HepG2 (cell line): ENCODE data around the gene AARSD1. TPM values are rescaled to one million over a fixed set of nuclear protein-coding genes. Genes with fewer than 3 reads are reported as not detected.

Experiments
- ATAC-seq: fragments of 200-7000 bp; cut with Tn5 transposase; 3 replicates; pipeline ENCODE4 v1.9.1; 2020; ENCODE audit warnings: mild to moderate bottlenecking, moderate library complexity
- BruUV-seq: library from RNA; stranded (reverse); fragments of 400-500 nt; replicated peaks from 2 replicates; lab custom pipeline; 2021; lab: Mats Ljungman, UMichigan
- CTCF ChIA-PET: fragments of 300-600 bp; formaldehyde crosslinking; extraction: SDS; loops from one replicate; lab custom pipeline; 2021; ENCODE audit warnings: low total read pairs, inconsistent platforms, low intra/inter-chr PET ratio; lab: Yijun Ruan, JAX
- POLR2A ChIA-PET: fragments of 350-600 bp; sonication (Branson Sonifier 250); formaldehyde crosslinking; loops from one replicate; lab custom pipeline; 2020; ENCODE audit warnings: antibody characterized with exemption, inconsistent platforms; lab: Yijun Ruan, JAX
- DNase-seq: peaks from one replicate; pipeline ENCODE4 v3.0.0-alpha.2; 2015; ENCODE audit warnings: low spot score
- FAIRE-seq: peaks from 3 replicates; lab custom pipeline; 2011; peaks lifted over from hg19 to GRCh38; lab: Jason Lieb, UNC
- H2AFZ ChIP-seq: one replicate; pipeline ENCODE4 v1.6.1; 2011; ENCODE audit warnings: low read length, inconsistent platforms
- H3K27ac ChIP-seq: fragments of 300-600 bp; 3 replicates; pipeline ENCODE4 v1.8.0; 2011; ENCODE audit warnings: mixed run types, mild to moderate bottlenecking, mixed read lengths, low read length, inconsistent platforms; ENCODE audit not compliant: insufficient read depth; ENCODE audit errors: extremely low read length
- H3K27me3 ChIP-seq, 2 experiments: fragments of 200-600 bp in 1 of 2; 2 replicates in 1 of 2; 3 replicates in 1 of 2; pipeline versions ENCODE4 v1.6.0 to v1.8.0; 2011; ENCODE audit warnings: low read length in 2 of 2, mild to moderate bottlenecking in 2 of 2, moderate library complexity in 2 of 2, inconsistent platforms in 1 of 2; ENCODE audit not compliant: insufficient read depth in 2 of 2, control insufficient read depth in 1 of 2
- H3K36me3 ChIP-seq, 2 experiments: fragments of 200-600 bp in 1 of 2; replicated peaks in 1 of 2; 2 replicates in 1 of 2; 3 replicates in 1 of 2; pipeline versions ENCODE4 v1.5.1 to v1.8.0; 2011; ENCODE audit warnings: low read length in 2 of 2, inconsistent platforms in 1 of 2; ENCODE audit not compliant: insufficient read depth in 2 of 2, control insufficient read depth in 1 of 2
- H3K4me1 ChIP-seq: 2 replicates; pipeline ENCODE4 v1.5.1; 2012; ENCODE audit warnings: low read length, inconsistent platforms; ENCODE audit not compliant: insufficient read depth
- H3K4me2 ChIP-seq: 2 replicates; pipeline ENCODE4 v1.6.0; 2011; ENCODE audit warnings: low read depth, low read length, inconsistent platforms
- H3K4me3 ChIP-seq, 3 experiments: fragments of 200-600 bp in 1 of 3; sonication (generic), shearing (Covaris generic) in 1 of 3; replicated peaks in 1 of 3; 2 replicates each; pipeline ENCODE4 v1.5.1; 2011 to 2016; ENCODE audit warnings: low read length in 3 of 3, inconsistent platforms in 2 of 3, low read depth in 2 of 3, mild to moderate bottlenecking in 2 of 3, control low read depth in 1 of 3, mixed read lengths in 1 of 3; ENCODE audit not compliant: insufficient read depth in 1 of 3
- H3K79me2 ChIP-seq: one replicate; pipeline ENCODE4 v1.6.1; 2011; ENCODE audit warnings: low read length, inconsistent platforms; ENCODE audit not compliant: insufficient read depth
- H3K9ac ChIP-seq: 2 replicates; pipeline ENCODE4 v1.6.0; 2011; ENCODE audit warnings: mild to moderate bottlenecking, low read depth, low read length, inconsistent platforms; ENCODE audit not compliant: insufficient read depth
- H3K9me3 ChIP-seq: 2 replicates; pipeline ENCODE4 v1.5.1; 2012; ENCODE audit warnings: mild to moderate bottlenecking, low read length
- H4K20me1 ChIP-seq: 2 replicates; pipeline ENCODE4 v1.6.0; 2011; ENCODE audit warnings: inconsistent platforms, mild to moderate bottlenecking, low read length, moderate library complexity; ENCODE audit not compliant: insufficient read depth
- MAFF ChIP-seq: IDR thresholded peaks from 2 replicates; pipeline ENCODE4 v1.6.1; 2011; ENCODE audit warnings: low read depth, low read length, improper control_type of control experiment
- MAFK ChIP-seq, 2 experiments: IDR thresholded peaks in 1 of 2; conservative IDR thresholded peaks in 1 of 2; 2 replicates each; pipeline ENCODE4 v1.6.1; 2011; ENCODE audit warnings: improper control_type of control experiment in 2 of 2, low read length in 2 of 2
- MTA1 ChIP-seq: sonication (generic); formaldehyde crosslinking; IDR thresholded peaks from 2 replicates; pipeline ENCODE4 v1.4.0; 2020; ENCODE audit warnings: missing genetic modification reagents, mild to moderate bottlenecking, borderline replicate concordance
- NFE2L2 ChIP-seq: fragments of 150-350 bp; IDR thresholded peaks from 2 replicates; pipeline ENCODE4 v1.6.1; 2014; ENCODE audit warnings: low read length
- RFX1 ChIP-seq: fragments of 450-650 bp; IDR thresholded peaks from 2 replicates; pipeline ENCODE4 v1.6.1; 2017
- RFXAP ChIP-seq: sonication (generic); formaldehyde crosslinking; IDR thresholded peaks from 2 replicates; pipeline ENCODE4 v1.4.0; 2020; ENCODE audit warnings: missing genetic modification reagents, borderline replicate concordance
- SAP130 ChIP-seq: IDR thresholded peaks from 2 replicates; pipeline ENCODE4 v1.6.1; 2016; ENCODE audit warnings: low read depth
- SOX6 ChIP-seq, 2 experiments: fragments of 450-650 bp in 1 of 2; sonication (generic) in 1 of 2; formaldehyde crosslinking in 1 of 2; IDR thresholded peaks; 2 replicates each; pipeline versions ENCODE4 v1.4.0 to v1.6.1; 2017 to 2020; ENCODE audit warnings: antibody characterized with exemption in 1 of 2, mild to moderate bottlenecking in 1 of 2, missing genetic modification reagents in 1 of 2
- SYNCRIP ChIP-seq: fragments of 200-400 bp; formaldehyde crosslinking; IDR thresholded peaks from 2 replicates; pipeline ENCODE4 v1.6.1; 2018; ENCODE audit warnings: mild to moderate bottlenecking, low read depth, low read length; ENCODE audit not compliant: insufficient read depth
- ZNF552 ChIP-seq: sonication (generic); formaldehyde crosslinking; IDR thresholded peaks from 2 replicates; pipeline ENCODE4 v1.9.0; 2022; ENCODE audit warnings: missing genetic modification reagents, mild to moderate bottlenecking, borderline replicate concordance
- WGBS: methylation state at CpG from one replicate; pipeline ENCODE4 v1.1.6; 2017; ENCODE audit warnings: low lambda C conversion rate; 5-methylcytosine and 5-hydroxymethylcytosine counted together
- in situ Hi-C: cut with HindIII; loops from 2 replicates; pipeline ENCODE4 v1.10.0; 2017; ENCODE audit warnings: low pct_unique_long_range_greater_than_20kb; ENCODE audit not compliant: extremely low pct_ligation_motif_present
- intact Hi-C: fragments of 100-400 bp; cut with micrococcal nuclease; formaldehyde crosslinking; loops from one replicate; pipeline ENCODE4 v1.10.0; 2022; ENCODE audit not compliant: unreplicated experiment
- polyA plus RNA-seq, 8 experiments: library from polyadenylated mRNA; depleted of rRNA in 3 of 8; stranded (reverse) in 7 of 8; unstranded in 1 of 8; fragments of >200 nt; fragmentation: Illumina TruSeq in 4 of 8; extraction: Trizol in 4 of 8; gene quantifications; 2 replicates each; pipeline versions ENCODE4 v1.2.1 to v1.2.3, GENCODE V29; 2011 to 2016; ENCODE audit warnings: low read depth in 4 of 8, missing spikeins in 1 of 8, mixed read lengths in 1 of 8; ENCODE audit not compliant: insufficient read depth in 1 of 8
- total RNA-seq, 5 experiments: library from RNA; depleted of rRNA; stranded (reverse); fragments of >200 nt; fragmentation: Illumina TruSeq; extraction: Trizol; gene quantifications; 2 replicates each; pipeline ENCODE4 v1.2.3, GENCODE V29; 2016; ENCODE audit warnings: low read depth in 1 of 5
- TF ChIP-seq, protein P1 (sequence below): sonication (generic); formaldehyde crosslinking; IDR thresholded peaks from 2 replicates; pipeline ENCODE4 v1.4.0; 2020; ENCODE audit warnings: mild to moderate bottlenecking, missing genetic modification reagents, borderline replicate concordance
- TF ChIP-seq, protein P2 (sequence below): sonication (generic); formaldehyde crosslinking; IDR thresholded peaks from 2 replicates; pipeline ENCODE4 v1.4.0; 2020; ENCODE audit warnings: mild to moderate bottlenecking, missing genetic modification reagents

AARSD1 gene
- total and polyA plus RNA-seq, 2 of the 13 experiments (the other 11 are each of a cell fraction or from before 2014, with no cell fraction given) = 24.7 to 29.3 TPM

DNA sequence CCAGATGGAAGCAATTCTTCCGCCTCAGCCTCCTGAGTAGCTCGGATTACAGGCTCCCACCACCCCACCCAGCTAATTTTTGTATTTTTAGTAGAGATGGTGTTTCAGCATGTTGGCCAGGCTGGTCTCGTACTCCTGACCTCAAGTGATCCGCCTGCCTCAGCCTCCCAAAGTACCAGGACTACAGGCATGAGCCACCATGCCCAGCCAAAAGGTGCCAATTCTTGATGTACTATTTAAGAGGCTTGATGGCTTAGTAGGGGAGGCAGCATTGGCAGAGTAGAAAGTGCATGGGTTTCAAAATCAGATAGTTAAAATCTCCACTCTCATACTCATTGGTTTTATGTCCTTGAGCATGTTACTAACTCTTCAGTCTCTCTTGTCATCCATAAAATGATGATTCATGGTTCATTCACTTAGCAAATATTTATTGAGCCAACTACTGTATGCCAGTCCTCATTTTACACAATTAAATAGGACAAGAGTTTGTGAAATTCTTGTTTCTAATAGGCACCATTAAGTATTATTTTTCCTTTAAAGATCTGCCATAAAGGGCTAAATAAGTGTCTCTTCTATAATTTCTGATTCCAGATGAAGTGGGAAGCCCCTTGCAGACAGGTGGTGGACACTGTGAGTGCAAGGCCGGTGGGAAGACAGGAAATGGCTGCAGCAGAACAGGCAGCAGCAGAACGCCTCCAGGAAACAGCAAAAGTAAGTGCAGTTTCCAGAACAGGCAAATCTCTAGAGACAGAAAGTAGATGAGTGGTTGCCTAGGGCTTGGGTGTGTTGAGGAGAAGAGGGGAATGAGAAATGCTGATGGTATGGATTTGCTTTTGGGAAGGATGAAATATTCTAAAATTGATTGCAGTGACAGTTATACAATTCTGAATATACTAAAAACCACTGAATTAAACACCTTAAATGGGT lies 25.7 kb upstream of the AARSD1 start:
- Histone ChIP-seq H3K4me2 (no peak overlapping the region), H3K27ac (no peak overlapping the region), H3K36me3 (peaks cover 29 to 79% of the 10 kb centered on the region in 2 experiments), H3K27me3 (no peaks in the 10 kb centered on the region), H3K9me3 (no peaks in the 10 kb centered on the region), H3K4me3 (no peak overlapping the region), H4K20me1 (no peaks in the 10 kb centered on the region), H3K4me1 (0 out of 2 replicates have a peak, but pooled peaks cover 16% of the 10 kb centered on the region), H2AFZ (no peak overlapping the region), H3K79me2 (no peaks in the 10 kb centered on the region)
- BruUV-seq = no TSS peak
- intact Hi-C loops = no loop called here
- 95% methylated on average over 6 of the region's 6 CpGs for WGBS
- DNase-seq (peak; percentile 32), FAIRE-seq (peak; percentile 12)
- CTCF ChIA-PET = no interaction called here
- in situ Hi-C loops = loop anchor here (10.0 kb wide), 1 partner anchor 145 kb away; the partner anchor contains the start of gene AOC2
- POLR2A ChIA-PET = interaction anchor here (1.1 to 2.9 kb wide), 2 partner anchors 8 to 166 kb away, joined by 4 to 15 read pairs; partner anchors contain the start of genes BECN1 and RPL27
- TF ChIP-seq MAFF (0 out of 2 replicates have a peak, but pooled peaks have one; percentile 15), RFX1 (no peak), SAP130 (0 out of 2 replicates have a peak, but pooled peaks have one; percentile 16), MTA1 (CRISPR knock-in tag) (no peak), SYNCRIP (no peak), ZNF552 (CRISPR knock-in tag) (no peak), RFXAP (CRISPR knock-in tag) (no peak), MAFK (conservative IDR thresholded peaks at IDR 0.05 in 1 of 2, IDR thresholded peaks at IDR 0.05 in 1 of 2; ENCODE audit: low read length in 2 of 2) (peak; percentile 20 to 30; a peak in 3 of 4 replicates), SOX6 (IDR thresholded peaks at IDR 0.05) (no peak), SOX6 (CRISPR knock-in tag; IDR thresholded peaks at IDR 0.05) (no peak), NFE2L2 (peak; percentile 51; the same call in 1 of the 2 replicates)
- TF ChIP-seq, protein P1, sequence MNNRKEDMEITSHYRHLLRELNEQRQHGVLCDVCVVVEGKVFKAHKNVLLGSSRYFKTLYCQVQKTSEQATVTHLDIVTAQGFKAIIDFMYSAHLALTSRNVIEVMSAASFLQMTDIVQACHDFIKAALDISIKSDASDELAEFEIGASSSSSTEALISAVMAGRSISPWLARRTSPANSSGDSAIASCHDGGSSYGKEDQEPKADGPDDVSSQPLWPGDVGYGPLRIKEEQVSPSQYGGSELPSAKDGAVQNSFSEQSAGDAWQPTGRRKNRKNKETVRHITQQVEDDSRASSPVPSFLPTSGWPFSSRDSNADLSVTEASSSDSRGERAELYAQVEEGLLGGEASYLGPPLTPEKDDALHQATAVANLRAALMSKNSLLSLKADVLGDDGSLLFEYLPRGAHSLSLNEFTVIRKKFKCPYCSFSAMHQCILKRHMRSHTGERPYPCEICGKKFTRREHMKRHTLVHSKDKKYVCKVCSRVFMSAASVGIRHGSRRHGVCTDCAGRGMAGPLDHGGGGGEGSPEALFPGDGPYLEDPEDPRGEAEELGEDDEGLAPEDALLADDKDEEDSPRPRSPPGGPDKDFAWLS = no peak
- TF ChIP-seq, protein P2, sequence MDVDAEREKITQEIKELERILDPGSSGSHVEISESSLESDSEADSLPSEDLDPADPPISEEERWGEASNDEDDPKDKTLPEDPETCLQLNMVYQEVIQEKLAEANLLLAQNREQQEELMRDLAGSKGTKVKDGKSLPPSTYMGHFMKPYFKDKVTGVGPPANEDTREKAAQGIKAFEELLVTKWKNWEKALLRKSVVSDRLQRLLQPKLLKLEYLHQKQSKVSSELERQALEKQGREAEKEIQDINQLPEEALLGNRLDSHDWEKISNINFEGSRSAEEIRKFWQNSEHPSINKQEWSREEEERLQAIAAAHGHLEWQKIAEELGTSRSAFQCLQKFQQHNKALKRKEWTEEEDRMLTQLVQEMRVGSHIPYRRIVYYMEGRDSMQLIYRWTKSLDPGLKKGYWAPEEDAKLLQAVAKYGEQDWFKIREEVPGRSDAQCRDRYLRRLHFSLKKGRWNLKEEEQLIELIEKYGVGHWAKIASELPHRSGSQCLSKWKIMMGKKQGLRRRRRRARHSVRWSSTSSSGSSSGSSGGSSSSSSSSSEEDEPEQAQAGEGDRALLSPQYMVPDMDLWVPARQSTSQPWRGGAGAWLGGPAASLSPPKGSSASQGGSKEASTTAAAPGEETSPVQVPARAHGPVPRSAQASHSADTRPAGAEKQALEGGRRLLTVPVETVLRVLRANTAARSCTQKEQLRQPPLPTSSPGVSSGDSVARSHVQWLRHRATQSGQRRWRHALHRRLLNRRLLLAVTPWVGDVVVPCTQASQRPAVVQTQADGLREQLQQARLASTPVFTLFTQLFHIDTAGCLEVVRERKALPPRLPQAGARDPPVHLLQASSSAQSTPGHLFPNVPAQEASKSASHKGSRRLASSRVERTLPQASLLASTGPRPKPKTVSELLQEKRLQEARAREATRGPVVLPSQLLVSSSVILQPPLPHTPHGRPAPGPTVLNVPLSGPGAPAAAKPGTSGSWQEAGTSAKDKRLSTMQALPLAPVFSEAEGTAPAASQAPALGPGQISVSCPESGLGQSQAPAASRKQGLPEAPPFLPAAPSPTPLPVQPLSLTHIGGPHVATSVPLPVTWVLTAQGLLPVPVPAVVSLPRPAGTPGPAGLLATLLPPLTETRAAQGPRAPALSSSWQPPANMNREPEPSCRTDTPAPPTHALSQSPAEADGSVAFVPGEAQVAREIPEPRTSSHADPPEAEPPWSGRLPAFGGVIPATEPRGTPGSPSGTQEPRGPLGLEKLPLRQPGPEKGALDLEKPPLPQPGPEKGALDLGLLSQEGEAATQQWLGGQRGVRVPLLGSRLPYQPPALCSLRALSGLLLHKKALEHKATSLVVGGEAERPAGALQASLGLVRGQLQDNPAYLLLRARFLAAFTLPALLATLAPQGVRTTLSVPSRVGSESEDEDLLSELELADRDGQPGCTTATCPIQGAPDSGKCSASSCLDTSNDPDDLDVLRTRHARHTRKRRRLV (CRISPR knock-in tag) = no peak
- TF ChIP-seq, all 625 proteins: peak for 4
- no peak overlapping the region for H3K9ac ChIP-seq
- no peak for ATAC-seq
